IMR-90 (cell line): ENCODE data around the gene ZNF37A. TPM values are rescaled to one million over a fixed set of nuclear protein-coding genes. Genes with fewer than 3 reads are reported as not detected.

Source experiments
- ATAC-seq: fragments of 200-7000 bp; cut with Tn5 transposase; 2 replicates; pipeline ENCODE4 v1.9.1; 2020; ENCODE audit warnings: low read depth, mild to moderate bottlenecking, moderate library complexity
- BruUV-seq: library from RNA; stranded (reverse); fragments of 400-500 nt; replicated peaks from 2 replicates; lab custom pipeline; 2021; lab: Mats Ljungman, UMichigan
- CTCF ChIA-PET: fragments of 300-600 bp; formaldehyde crosslinking; extraction: SDS; loops from one replicate; lab custom pipeline; 2021; ENCODE audit warnings: antibody characterized with exemption; lab: Yijun Ruan, JAX
- POLR2A ChIA-PET: fragments of 300-600 bp; sonication (Branson Sonifier 250); formaldehyde crosslinking; loops from one replicate; lab custom pipeline; 2022; ENCODE audit warnings: antibody characterized with exemption; ENCODE audit not compliant: unreplicated experiment; lab: Charles Lee
- DNase-seq: peaks from one replicate; pipeline ENCODE4 v3.0.0; 2013
- H2AFZ ChIP-seq: replicated peaks from 2 replicates; pipeline ENCODE3; 2013; ENCODE audit warnings: low read length, mild to moderate bottlenecking; ENCODE audit not compliant: poor library complexity
- H2AK5ac ChIP-seq: 2 replicates; pipeline ENCODE4 v1.6.1; 2013; ENCODE audit warnings: low read depth, low read length, inconsistent platforms
- H2AK9ac ChIP-seq: replicated peaks from 2 replicates; pipeline ENCODE3; 2013; ENCODE audit warnings: mild to moderate bottlenecking, low read depth, low read length, moderate library complexity; ENCODE audit not compliant: poor library complexity
- H2BK120ac ChIP-seq: 2 replicates; pipeline ENCODE4 v1.6.1; 2013; ENCODE audit warnings: low read depth, low read length, inconsistent platforms
- H2BK15ac ChIP-seq: 3 replicates; pipeline ENCODE4 v1.6.1; 2013; ENCODE audit warnings: low read depth, low read length, inconsistent platforms
- H2BK20ac ChIP-seq: 2 replicates; pipeline ENCODE4 v1.6.1; 2013; ENCODE audit warnings: low read depth, mild to moderate bottlenecking, inconsistent platforms, low read length, moderate library complexity
- H2BK5ac ChIP-seq: 2 replicates; pipeline ENCODE4 v1.6.1; 2013; ENCODE audit warnings: mild to moderate bottlenecking, low read depth, low read length, inconsistent platforms; ENCODE audit not compliant: poor library complexity, severe bottlenecking
- H3K14ac ChIP-seq: replicated peaks from 2 replicates; pipeline ENCODE4 v1.6.1; 2013; ENCODE audit warnings: low read depth, low read length, inconsistent platforms
- H3K18ac ChIP-seq: 2 replicates; pipeline ENCODE4 v1.6.1; 2013; ENCODE audit warnings: low read depth, low read length, control low read depth
- H3K23ac ChIP-seq: 2 replicates; pipeline ENCODE4 v1.6.1; 2013; ENCODE audit warnings: low read depth, low read length, inconsistent platforms
- H3K27ac ChIP-seq: 2 replicates; pipeline ENCODE4 v1.5.1; 2013; ENCODE audit warnings: mild to moderate bottlenecking, control low read depth, low read length; ENCODE audit not compliant: insufficient read depth
- H3K27me3 ChIP-seq: 2 replicates; pipeline ENCODE4 v1.6.1; 2013; ENCODE audit warnings: low read length; ENCODE audit not compliant: control insufficient read depth, insufficient read depth
- H3K36me3 ChIP-seq: 2 replicates; pipeline ENCODE4 v1.6.1; 2013; ENCODE audit warnings: low read length, mixed read lengths; ENCODE audit not compliant: control insufficient read depth, insufficient read depth
- H3K4ac ChIP-seq: 2 replicates; pipeline ENCODE4 v1.6.1; 2013; ENCODE audit warnings: low read depth, low read length, inconsistent platforms
- H3K4me1 ChIP-seq: 2 replicates; pipeline ENCODE4 v1.6.1; 2013; ENCODE audit warnings: low read length, mixed read lengths; ENCODE audit not compliant: control insufficient read depth, insufficient read depth
- H3K4me2 ChIP-seq: 2 replicates; pipeline ENCODE4 v1.6.1; 2013; ENCODE audit warnings: low read depth, mild to moderate bottlenecking, control low read depth, low read length, moderate library complexity
- H3K4me3 ChIP-seq: 2 replicates; pipeline ENCODE4 v1.5.1; 2013; ENCODE audit warnings: low read depth, mild to moderate bottlenecking, control low read depth, low read length, moderate library complexity; ENCODE audit not compliant: insufficient read depth
- H3K56ac ChIP-seq: 2 replicates; pipeline ENCODE4 v1.6.1; 2013; ENCODE audit warnings: low read length, inconsistent platforms; ENCODE audit not compliant: insufficient read depth; ENCODE audit errors: extremely low read depth
- H3K79me1 ChIP-seq, 2 experiments: 2 replicates each; pipeline ENCODE4 v1.6.1; 2013; ENCODE audit warnings: low read length in 2 of 2, inconsistent platforms in 1 of 2, low read depth in 1 of 2
- H3K9ac ChIP-seq: 2 replicates; pipeline ENCODE4 v1.6.1; 2013; ENCODE audit warnings: low read depth, low read length, control low read depth
- H3K9me1 ChIP-seq: 2 replicates; pipeline ENCODE4 v1.6.1; 2013; ENCODE audit warnings: low read length, inconsistent platforms; ENCODE audit not compliant: insufficient read depth
- H3K9me3 ChIP-seq: 2 replicates; pipeline ENCODE4 v1.6.1; 2013; ENCODE audit warnings: low read length; ENCODE audit not compliant: control insufficient read depth, insufficient read depth
- H4K20me1 ChIP-seq: 2 replicates; pipeline ENCODE4 v1.6.1; 2013; ENCODE audit warnings: low read length, inconsistent platforms; ENCODE audit not compliant: insufficient read depth
- H4K5ac ChIP-seq: 2 replicates; pipeline ENCODE4 v1.6.1; 2013; ENCODE audit warnings: mild to moderate bottlenecking, low read depth, low read length, control low read depth
- H4K8ac ChIP-seq, 2 experiments: 2 replicates each; pipeline ENCODE4 v1.6.1; 2013; ENCODE audit warnings: low read depth in 2 of 2, low read length in 2 of 2, control low read depth in 1 of 2, inconsistent platforms in 1 of 2
- H4K91ac ChIP-seq: 2 replicates; pipeline ENCODE4 v1.6.1; 2013; ENCODE audit warnings: low read depth, low read length, inconsistent platforms; ENCODE audit not compliant: insufficient read depth
- CHD1 ChIP-seq: IDR thresholded peaks from 2 replicates; pipeline ENCODE4 v1.6.1; 2012; ENCODE audit warnings: low read depth, low read length, improper control_type of control experiment
- FOS ChIP-seq: fragments of 150-350 bp; IDR thresholded peaks from 2 replicates; pipeline ENCODE4 v1.6.1; 2016; ENCODE audit warnings: low read depth, low read length
- RFX5 ChIP-seq: IDR thresholded peaks from 2 replicates; pipeline ENCODE4 v1.8.0; 2012; ENCODE audit warnings: low read depth, mild to moderate bottlenecking, low read length, moderate library complexity
- SMC3 ChIP-seq: fragments of 150-350 bp; IDR thresholded peaks from 2 replicates; pipeline ENCODE4 v1.6.1; 2016; ENCODE audit warnings: low read depth, mild to moderate bottlenecking, antibody characterized with exemption, low read length, moderate library complexity
- USF2 ChIP-seq: fragments of 150-350 bp; IDR thresholded peaks from 2 replicates; pipeline ENCODE4 v1.6.1; 2017; ENCODE audit warnings: mild to moderate bottlenecking, antibody characterized with exemption, low read length, low read depth
- WGBS, 2 experiments: methylation state at CpG; one replicate each; pipeline versions ENCODE4 v1.1.5 to v1.1.7; 2013; ENCODE audit warnings: missing lambda C conversion rate in 2 of 2; ENCODE audit not compliant: insufficient read length in 1 of 2; ENCODE audit errors: extremely low coverage in 2 of 2; 5-methylcytosine and 5-hydroxymethylcytosine counted together
- dilution Hi-C: fragments of 300-500 bp; cut with HindIII; formaldehyde crosslinking; loops from one replicate; pipeline ENCODE4 v1.14.3; 2018; ENCODE audit warnings: low sequenced_read_pairs; ENCODE audit not compliant: unreplicated experiment
- in situ Hi-C: fragments of 300-500 bp; cut with MboI; formaldehyde crosslinking; loops from 3 replicates; pipeline ENCODE4 v1.14.3; 2019; ENCODE audit warnings: low sequenced_read_pairs, inconsistent platforms, mixed read lengths
- intact Hi-C: fragments of 100-400 bp; cut with micrococcal nuclease; formaldehyde crosslinking; loops from 2 replicates; pipeline ENCODE4 v1.10.0; 2022
- polyA plus RNA-seq, 3 experiments: library from polyadenylated mRNA; depleted of rRNA; stranded (reverse); fragments of >200 nt; gene quantifications; 2 replicates each; pipeline ENCODE4 v1.2.3, GENCODE V29; 2012; ENCODE audit warnings: low replicate concordance in 1 of 3
- total RNA-seq: library from RNA; depleted of rRNA; stranded (reverse); fragments of >200 nt; gene quantifications from 2 replicates; pipeline ENCODE4 v1.2.3, GENCODE V29; 2012

ZNF37A gene
- total and polyA plus RNA-seq, 2 of the 4 experiments (the other 2 are of a cell fraction) = 5.5 to 8.6 TPM

GRCh38 chr10:38102880-38103279 lies 8.7 kb downstream of the ZNF37A start:
- BruUV-seq = no TSS peak
- CTCF ChIA-PET = no interaction called here
- no peak overlapping the region for H2BK20ac ChIP-seq

More at GRCh38 chr10:38102880-38103279, 8.7 kb downstream of the ZNF37A start:
- in situ Hi-C loops (no loop called here), intact Hi-C loops (no loop called here), dilution Hi-C loops (no loop called here)
- DNase-seq (no peak), ATAC-seq (no peak)
- Histone ChIP-seq H3K23ac (no peak overlapping the region), H4K20me1 (no peaks in the 10 kb centered on the region), H2AK9ac (no peak overlapping the region), H3K4me2 (no peak overlapping the region), H3K9ac (no peak overlapping the region), H3K4me1 (no peaks in the 10 kb centered on the region), H3K56ac (no peak overlapping the region), H2AFZ (no peak overlapping the region), H4K8ac (no peak overlapping the region), H2BK120ac (no peak overlapping the region), H3K9me3 (peaks cover 9% of the 10 kb centered on the region), H3K4me3 (no peak overlapping the region), H3K18ac (no peak overlapping the region), H2BK15ac (no peak overlapping the region), H3K79me1 (no peaks in the 10 kb centered on the region; a peak in 1 of 4 replicates), H2BK5ac (no peak overlapping the region), H4K91ac (no peak overlapping the region), H2AK5ac (no peak overlapping the region), H3K27ac (no peak overlapping the region), H3K27me3 (no peaks in the 10 kb centered on the region), H3K9me1 (no peaks in the 10 kb centered on the region), H3K36me3 (peaks cover 12% of the 10 kb centered on the region), H3K14ac (no peak overlapping the region), H4K5ac (no peak overlapping the region), H3K4ac (no peak overlapping the region)
- WGBS, 2 experiments = no CpG with 5 or more reads among the region's 1 CpG
- POLR2A ChIA-PET = no interaction called here
- TF ChIP-seq FOS = no peak
- no peak for TF ChIP-seq USF2
- no peak for TF ChIP-seq CHD1
- no peak for TF ChIP-seq RFX5
- TF ChIP-seq SMC3 = no peak
